Measurements from ENCODE around the gene AHDC1. TPM values are rescaled to one million over a fixed set of nuclear protein-coding genes. Genes with fewer than 3 reads are reported as not detected.

AHDC1 gene
- total and polyA plus RNA-seq, 2 donors (not counting 3 experiments of a cell fraction or from before 2014, with no cell fraction given), result 7.0 to 32.1 TPM

GRCh38 chr1:27577504-27578188 lies 26.3 kb downstream of the AHDC1 start:
- Histone ChIP-seq H3K27me3 (ENCODE audit: control insufficient read depth in 2 of 2, insufficient read depth in 2 of 2, low read length in 2 of 2) (no peaks in the 10 kb centered on the region), H3K9me3 (replicated peaks; ENCODE audit: control insufficient read depth, insufficient read depth, low read length) (no peaks in the 10 kb centered on the region), H3K9me1 (replicated peaks; ENCODE audit: control insufficient read depth, extremely low read depth, insufficient read depth, low read length) (no peaks in the 10 kb centered on the region), H4K20me1 (replicated peaks; ENCODE audit: control insufficient read depth, extremely low read depth, insufficient read depth, low read length) (no peaks in the 10 kb centered on the region), H3K79me2 (ENCODE audit: control insufficient read depth, insufficient read depth, low read length) (peaks cover 3% of the 10 kb centered on the region), H3K4me1 (ENCODE audit: control insufficient read depth, extremely low read depth, insufficient read depth, low read length) (peaks cover 21% of the 10 kb centered on the region), H3K4me3 (replicated peaks in 1 of 3; ENCODE audit: insufficient read depth in 1 of 3, low read depth in 1 of 3, low read length in 3 of 3) (no peak overlapping the region), H2AFZ (ENCODE audit: low read depth, low read length) (no peak overlapping the region), H3K27ac (ENCODE audit: insufficient read depth, low read depth, low read length) (no peak overlapping the region), H3K9ac (replicated peaks; ENCODE audit: extremely low read depth, insufficient read depth, low read length) (no peak overlapping the region), H3K36me3 (ENCODE audit: control insufficient read depth in 2 of 2, extremely low read depth in 1 of 2, insufficient read depth in 2 of 2, low read length in 2 of 2) (no peaks in the 10 kb centered on the region), H3K4me2 (ENCODE audit: insufficient read depth, low read length) (no peak overlapping the region)
- intact Hi-C loops (cut with micrococcal nuclease), result no loop called here
- CTCF ChIA-PET, result interaction anchor here (1.0 to 3.5 kb wide), 3 partner anchors 9 to 161 kb away, joined by 3 to 60 read pairs (median 8); no protein-coding TSS in a partner anchor
- DNase-seq (ENCODE audit: low read depth, low spot score) (no peak), FAIRE-seq (no peak)
- BruUV-seq (replicated peaks), result no TSS peak
- dilution Hi-C loops (cut with MboI; ENCODE audit: extremely low pct_ligation_motif_present, low sequenced_read_pairs), result loop anchor here (25.0 kb wide), 1 partner anchor 165 kb away; no protein-coding TSS in a partner anchor
- POLR2A ChIA-PET, result interaction anchor here (0.7 kb wide), 1 partner anchor 1654 kb away, joined by 4 read pairs; no protein-coding TSS in a partner anchor
- TF ChIP-seq MYC (IDR thresholded peaks at IDR 0.05; ENCODE audit: low read depth, low read length) (no peak), POLR2A (IDR thresholded peaks at IDR 0.05; ENCODE audit: low read depth, low read length) (no peak), EZH2 (IDR thresholded peaks at IDR 0.05; ENCODE audit: borderline replicate concordance, low read depth, low read length, severe bottlenecking) (no peak), MAX (IDR thresholded peaks at IDR 0.05; ENCODE audit: insufficient read depth, insufficient read length) (no peak), POLR2AphosphoS5 (IDR thresholded peaks at IDR 0.05; ENCODE audit: insufficient read depth, low read depth, low read length) (no peak), FOS (IDR thresholded peaks at IDR 0.05; ENCODE audit: borderline replicate concordance, insufficient read depth, low read length) (no peak), CTCF (IDR thresholded peaks at IDR 0.05; ENCODE audit: extremely low read depth in 1 of 2, insufficient read depth in 1 of 2, low read depth in 1 of 2, low read length in 2 of 2) (no peak), GATA2 (IDR thresholded peaks at IDR 0.05; ENCODE audit: insufficient read depth, insufficient read length, low read depth, low read length) (no peak), JUN (IDR thresholded peaks at IDR 0.05; ENCODE audit: borderline replicate concordance, insufficient read depth, insufficient read length, low read depth) (no peak)
